Testis (tissue), 3 donors: ENCODE data around the gene SORT1. TPM values are rescaled to one million over a fixed set of nuclear protein-coding genes. Genes with fewer than 3 reads are reported as not detected.
"Not testable (repeated sequence)": the region's sequence is repeated elsewhere in the genome, so short reads cannot be mapped to it uniquely, and the experiment has no call there.

ENCODE experiments used
- DNase-seq: peaks from one replicate; pipeline ENCODE4 v3.0.0-alpha.2; 2019
- H3K27ac ChIP-seq, 2 donors: fragments of 200-600 bp; sonication (generic); one replicate each; pipeline ENCODE4 v1.5.1; 2019
- H3K27me3 ChIP-seq: fragments of 200-600 bp; sonication (generic); one replicate; pipeline ENCODE4 v1.5.1; 2019
- H3K36me3 ChIP-seq: fragments of 200-600 bp; sonication (generic); one replicate; pipeline ENCODE4 v1.5.1; 2017; ENCODE audit warnings: low read depth; ENCODE audit errors: missing control alignments
- H3K4me1 ChIP-seq: fragments of 200-600 bp; sonication (generic); one replicate; pipeline ENCODE4 v1.5.1; 2019
- H3K4me3 ChIP-seq, 2 donors: fragments of 200-600 bp; sonication (generic); one replicate each; pipeline ENCODE4 v1.5.1; 2017 to 2019
- H3K9me3 ChIP-seq: fragments of 200-600 bp; sonication (generic); one replicate; pipeline ENCODE4 v1.5.1; 2017
- CTCF ChIP-seq, 3 experiments: fragments of 450-650 bp in 2 of 3; fragments of 200-600 bp in 1 of 3; sonication (generic) in 1 of 3; IDR thresholded peaks; one replicate each; pipeline ENCODE4 v1.5.1; 2016 to 2019; ENCODE audit warnings: antibody characterized with exemption in 3 of 3, mild to moderate bottlenecking in 2 of 3, moderate library complexity in 1 of 3
- POLR2A ChIP-seq: fragments of 450-650 bp; IDR thresholded peaks from one replicate; pipeline ENCODE4 v1.6.1; 2017; ENCODE audit warnings: antibody characterized with exemption, mild to moderate bottlenecking, moderate library complexity
- WGBS, 2 donors: methylation state at CpG; one replicate each; pipeline ENCODE4 v1.1.5; 2018; 5-methylcytosine and 5-hydroxymethylcytosine counted together
- intact Hi-C: fragments of 100-400 bp; cut with DNase I; formaldehyde crosslinking; loops from one replicate; pipeline ENCODE4 v1.15.1; 2023; ENCODE audit warnings: low total_unique reads
- polyA plus RNA-seq: library from polyadenylated mRNA; stranded (reverse); fragments of 350-450 nt; fragmentation: Illumina TruSeq; extraction: RNeasy Lipid Tissue Mini Kit (QIAGEN cat#74804); gene quantifications from one replicate; pipeline ENCODE4 v1.2.3, GENCODE V29; 2014; ENCODE audit warnings: low read depth, low replicate concordance; ENCODE audit not compliant: insufficient read depth
- total RNA-seq, 2 donors: library from RNA; depleted of rRNA; stranded (reverse); fragments of >200 nt; gene quantifications; one replicate each; pipeline ENCODE4 v1.2.3, GENCODE V29; 2016

The SORT1 gene
- total and polyA plus RNA-seq, 3 donors from 2014 or later = 110 to 212 (median 174) TPM

- TF ChIP-seq CTCF (IDR thresholded peaks at IDR 0.05) (no peak), POLR2A (no peak)
- intact Hi-C loops = loop anchor here (10.0 kb wide), 1 partner anchor 77 kb away; no protein-coding TSS in a partner anchor
- peaks cover 57% of the 10 kb centered on the region for H3K4me1 ChIP-seq
- no peaks in the 10 kb centered on the region for H3K27me3 ChIP-seq
- H3K9me3 ChIP-seq = no peaks in the 10 kb centered on the region
- WGBS, 2 donors = 66 to 67% methylated on average over 14 of the region's 14 CpGs
- no peak for DNase-seq
- no peaks in the 10 kb centered on the region for H3K36me3 ChIP-seq
- H3K27ac ChIP-seq = peak overlapping the region; percentile 70 to 72
- H3K4me3 ChIP-seq = no peak overlapping the region
Measured at GRCh38 chr1:109307274-109308021, 90.3 kb downstream of the SORT1 start.

GRCh38 chr1:109306832-109307273 is 90.9 kb downstream of the SORT1 start, which contains the start of gene MYBPHL:
Gene MYBPHL (minus strand): TSS chr1:109307011. CDS start chr1:109306991, 20 bp downstream.
- Histone ChIP-seq H3K4me3 (no peak within 1 kb of the TSS), H3K27ac (peak within 1 kb of the TSS; percentile 70 to 72), H3K4me1 (peaks cover 52% of the 10 kb centered on the region), H3K36me3 (no peaks in the 10 kb centered on the region), H3K27me3 (no peaks in the 10 kb centered on the region), H3K9me3 (no peaks in the 10 kb centered on the region)
- intact Hi-C loops = loop anchor here (10.0 kb wide), 1 partner anchor 78 kb away; no protein-coding TSS in a partner anchor
- TF ChIP-seq CTCF (IDR thresholded peaks at IDR 0.05) (no peak), POLR2A (no peak)
- DNase-seq = no peak
- WGBS, 2 donors = 53 to 67% methylated on average over 4 to 5 of the region's 7 CpGs

- H3K27me3 ChIP-seq, H3K9me3 ChIP-seq, DNase-seq, H3K4me3 ChIP-seq, H3K36me3 ChIP-seq: not testable (repeated sequence)
- WGBS, 2 donors = 39 to 54% methylated on average over 6 to 10 of the region's 10 CpGs
- H3K4me1 ChIP-seq = peaks cover 47% of the 10 kb centered on the region
- intact Hi-C loops = loop anchor here (10.0 kb wide), 1 partner anchor 79 kb away; no protein-coding TSS in a partner anchor
- peak overlapping the region; percentile 70 to 72 for H3K27ac ChIP-seq
Measured at GRCh38 chr1:109305991-109306390, 91.7 kb downstream of the SORT1 start.

- intact Hi-C loops = loop anchor here (10.0 kb wide), 1 partner anchor 80 kb away; no protein-coding TSS in a partner anchor
- Histone ChIP-seq H3K9me3 (no peaks in the 10 kb centered on the region), H3K4me3 (no peak overlapping the region), H3K27ac (peak overlapping the region; percentile 70 to 79), H3K27me3 (no peaks in the 10 kb centered on the region), H3K4me1 (peaks cover 63% of the 10 kb centered on the region), H3K36me3 (no peaks in the 10 kb centered on the region)
- 32 to 44% methylated on average over 7 to 8 of the region's 8 CpGs for WGBS, 2 donors
- TF ChIP-seq POLR2A = no peak
- TF ChIP-seq CTCF (IDR thresholded peaks at IDR 0.05) = no peak
- DNase-seq = peak; percentile 69
Measured at GRCh38 chr1:109304226-109304920, 93.3 kb downstream of the SORT1 start.

GRCh38 chr1:109301874-109302273 is 95.8 kb downstream of the SORT1 start:
- intact Hi-C loops = loop anchor here (10.0 kb wide), 1 partner anchor 83 kb away; no protein-coding TSS in a partner anchor
- H3K27me3 ChIP-seq = no peaks in the 10 kb centered on the region
- no peak overlapping the region for H3K4me3 ChIP-seq
- H3K36me3 ChIP-seq = no peaks in the 10 kb centered on the region
- H3K9me3 ChIP-seq = no peaks in the 10 kb centered on the region
- 77 to 92% methylated on average over 5 of the region's 5 CpGs for WGBS, 2 donors
- TF ChIP-seq CTCF (IDR thresholded peaks at IDR 0.05) (no peak), POLR2A (no peak)
- DNase-seq = no peak
- H3K4me1 ChIP-seq = peaks cover 75% of the 10 kb centered on the region
- H3K27ac ChIP-seq = no peak overlapping the region
